ENCODE results near the gene ATP6V1B1.

ATP6V1B1 gene

GRCh38 chr2:70930371-70931329, 5.0 kb upstream of the ATP6V1B1 start:
- no peak for DNase-seq

- no peak for DNase-seq
Observed at GRCh38 chr2:70931376-70932000, 4.2 kb upstream of the ATP6V1B1 start.

GRCh38 chr2:70932631-70933230, 3.0 kb upstream of the ATP6V1B1 start:
- DNase-seq = no peak

DNA sequence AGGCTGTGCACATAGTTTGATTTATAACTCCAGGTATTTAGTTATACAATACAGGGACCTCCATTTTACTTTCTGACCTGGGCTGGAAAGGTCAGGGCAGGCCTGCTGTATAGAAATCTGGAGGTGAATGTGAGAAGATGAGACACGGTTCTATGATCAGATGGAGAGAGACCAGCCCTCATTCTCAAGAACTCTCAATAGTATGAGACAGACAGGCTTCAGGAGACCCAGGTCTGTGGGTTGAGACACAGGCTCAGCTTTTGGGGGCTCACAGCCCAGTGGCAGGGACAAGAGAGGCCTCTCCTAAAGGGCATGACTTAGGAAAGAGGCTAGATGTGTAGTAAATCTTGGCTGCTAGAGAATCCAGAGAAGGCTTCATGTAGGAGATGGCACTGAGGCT, 719 bp upstream of the ATP6V1B1 start:
- no peak for DNase-seq

DNA sequence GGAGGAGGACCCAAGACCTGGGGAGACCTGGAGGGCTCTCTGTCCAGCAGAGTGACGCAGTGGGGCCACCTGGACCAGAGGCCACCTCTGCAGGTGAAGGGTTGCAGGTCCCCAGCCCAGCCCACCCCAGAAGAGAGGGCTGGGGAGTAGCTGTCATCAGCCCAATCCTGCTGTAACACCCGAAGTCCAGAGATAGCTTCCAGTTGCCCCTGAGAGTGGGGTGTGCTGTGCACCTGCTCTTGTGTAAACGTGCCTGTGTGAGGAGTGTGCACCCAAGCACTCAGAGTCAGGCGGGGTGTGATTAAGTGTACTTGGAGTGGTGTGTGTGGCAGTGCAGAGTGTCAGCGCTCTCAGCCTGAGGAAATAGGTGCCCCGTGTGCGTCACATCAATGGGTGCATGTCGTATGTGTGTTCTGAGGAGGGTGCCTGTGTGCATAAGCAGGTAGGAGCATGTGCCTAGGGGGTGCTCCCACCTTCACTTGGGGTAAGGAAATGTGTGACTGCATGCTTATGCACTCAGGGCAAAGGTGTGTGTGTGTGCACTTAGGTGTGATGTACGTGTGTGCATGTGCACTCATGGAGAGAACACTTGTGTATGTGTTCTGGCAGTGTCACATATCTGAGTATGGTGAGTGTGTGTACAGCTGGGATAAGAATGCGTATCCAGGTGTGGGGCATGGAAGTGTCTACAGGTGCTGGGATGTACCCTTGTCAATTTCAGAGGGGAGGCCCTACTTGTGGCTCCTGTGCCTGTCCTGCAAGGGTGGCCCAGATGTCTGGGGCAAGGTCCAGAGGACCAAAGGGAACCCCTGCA, 672 bp downstream of the ATP6V1B1 start:
- no peak for DNase-seq

GRCh38 chr2:70936979-70937811, 1.5 kb downstream of the ATP6V1B1 start:
- no peak for DNase-seq

- no peak for DNase-seq
Observed at GRCh38 chr2:70937866-70938585, 2.3 kb downstream of the ATP6V1B1 start.

GRCh38 chr2:70938586-70938950, 2.9 kb downstream of the ATP6V1B1 start:
- no peak for DNase-seq

DNA sequence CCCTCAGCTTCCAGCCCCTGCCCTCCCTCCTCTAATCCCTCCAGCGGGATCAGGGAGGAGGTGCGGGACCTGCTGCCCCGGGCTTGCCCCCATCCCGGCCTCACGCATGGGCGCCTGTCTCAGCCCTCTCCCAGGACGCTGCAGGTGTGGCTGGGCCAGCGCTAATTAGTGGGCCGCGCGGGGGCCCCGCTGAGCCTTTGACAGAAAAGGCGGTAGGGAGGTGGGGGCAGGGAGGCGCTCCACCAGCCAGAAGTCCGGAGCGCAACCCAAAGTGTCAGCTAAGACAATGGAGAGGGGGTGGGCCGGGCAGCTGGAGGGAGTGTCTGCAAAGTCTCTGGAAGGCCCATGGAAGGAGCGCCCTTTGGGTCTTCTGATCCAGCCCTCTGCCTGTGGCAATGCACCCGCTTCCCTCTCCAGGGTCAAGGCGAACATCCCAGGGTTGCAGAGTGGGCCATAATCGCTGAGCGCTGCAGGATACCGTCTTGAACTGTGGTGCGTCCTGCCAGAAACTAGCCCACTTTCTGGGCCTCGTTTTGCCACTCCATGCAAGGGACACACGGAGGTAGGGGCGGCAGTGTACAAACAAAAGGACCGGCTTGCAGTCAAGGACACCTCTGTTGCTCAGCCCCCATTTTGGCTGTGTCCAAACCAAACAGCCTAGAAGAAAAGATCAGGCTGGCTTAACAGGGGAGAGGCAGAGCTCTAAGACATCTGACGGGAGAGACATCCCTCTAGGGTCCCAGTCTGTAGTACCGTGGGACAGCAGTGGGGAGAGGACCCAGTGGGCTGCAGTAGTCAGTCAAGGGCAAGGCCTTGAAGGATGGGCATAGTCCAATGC, 3.5 kb downstream of the ATP6V1B1 start:
- no peak for DNase-seq

- DNase-seq = no peak
Observed at GRCh38 chr2:70939839-70940580, 4.3 kb downstream of the ATP6V1B1 start.

- DNase-seq = no peak
Observed at GRCh38 chr2:70941186-70941585, 5.5 kb downstream of the ATP6V1B1 start.

GRCh38 chr2:70941701-70942100, 6.0 kb downstream of the ATP6V1B1 start:
- no peak for DNase-seq

- no peak for DNase-seq
Observed at GRCh38 chr2:70942396-70943204, 6.9 kb downstream of the ATP6V1B1 start.

- no peak for DNase-seq
Observed at GRCh38 chr2:70943205-70943871, 7.6 kb downstream of the ATP6V1B1 start.

DNA sequence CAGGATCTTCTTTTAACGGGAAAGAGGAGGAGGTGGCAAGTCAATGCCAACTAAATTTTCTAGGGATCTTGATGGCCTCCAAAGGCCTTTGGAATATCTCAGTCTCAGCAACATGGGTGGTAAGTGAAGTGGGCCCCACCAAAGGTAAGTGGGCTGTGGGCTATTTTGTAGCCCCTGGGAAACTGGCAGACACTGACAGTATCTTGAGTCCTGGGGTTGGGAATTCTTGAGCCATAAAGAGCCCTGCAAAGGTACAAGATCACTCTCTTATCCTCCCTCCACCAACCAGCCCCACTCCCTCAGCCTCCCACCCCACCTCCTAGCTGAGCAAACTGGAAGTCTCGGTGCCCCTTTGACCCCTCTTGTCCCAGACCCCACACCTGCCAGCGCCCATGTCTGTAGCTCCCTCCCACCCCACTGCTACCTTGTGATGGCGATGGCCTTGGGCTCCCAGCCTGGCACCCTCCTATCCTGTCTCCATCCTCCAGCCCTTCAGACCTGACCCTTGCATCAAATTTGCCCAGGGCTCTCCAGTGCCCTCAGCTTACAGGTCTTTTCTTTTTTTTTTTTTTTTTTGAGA, 8.5 kb downstream of the ATP6V1B1 start:
- DNase-seq = no peak

DNA sequence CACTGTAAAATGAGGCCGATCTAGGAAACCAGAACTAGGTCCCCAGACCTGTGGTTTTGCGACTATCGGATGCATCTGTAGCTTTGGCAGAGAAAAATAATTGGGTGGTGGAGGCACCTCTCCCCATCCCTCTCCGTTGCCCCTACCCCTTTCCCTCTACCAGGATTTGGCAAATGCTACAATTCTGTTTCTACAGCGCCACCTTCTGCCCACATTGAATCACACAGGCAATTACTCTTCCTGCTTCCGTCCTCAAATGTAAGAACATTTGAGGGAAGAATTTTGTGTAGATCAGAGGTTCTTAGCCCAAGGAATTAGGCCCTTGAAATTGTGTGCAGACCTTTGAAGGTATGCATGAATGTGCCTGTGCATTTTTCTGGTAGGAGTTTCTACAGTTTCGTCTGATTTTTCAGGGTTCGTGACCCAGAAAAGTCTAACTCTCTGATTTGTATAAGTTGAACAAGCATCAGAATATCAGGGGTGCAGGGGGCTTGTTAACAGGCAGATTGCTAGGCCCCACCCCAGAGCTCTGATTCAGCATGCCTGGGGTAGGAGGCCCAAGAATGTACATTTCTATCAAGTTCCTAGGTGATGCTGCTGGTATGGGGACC, 11.2 kb downstream of the ATP6V1B1 start:
- DNase-seq = peak; percentile 29 to 49

DNA sequence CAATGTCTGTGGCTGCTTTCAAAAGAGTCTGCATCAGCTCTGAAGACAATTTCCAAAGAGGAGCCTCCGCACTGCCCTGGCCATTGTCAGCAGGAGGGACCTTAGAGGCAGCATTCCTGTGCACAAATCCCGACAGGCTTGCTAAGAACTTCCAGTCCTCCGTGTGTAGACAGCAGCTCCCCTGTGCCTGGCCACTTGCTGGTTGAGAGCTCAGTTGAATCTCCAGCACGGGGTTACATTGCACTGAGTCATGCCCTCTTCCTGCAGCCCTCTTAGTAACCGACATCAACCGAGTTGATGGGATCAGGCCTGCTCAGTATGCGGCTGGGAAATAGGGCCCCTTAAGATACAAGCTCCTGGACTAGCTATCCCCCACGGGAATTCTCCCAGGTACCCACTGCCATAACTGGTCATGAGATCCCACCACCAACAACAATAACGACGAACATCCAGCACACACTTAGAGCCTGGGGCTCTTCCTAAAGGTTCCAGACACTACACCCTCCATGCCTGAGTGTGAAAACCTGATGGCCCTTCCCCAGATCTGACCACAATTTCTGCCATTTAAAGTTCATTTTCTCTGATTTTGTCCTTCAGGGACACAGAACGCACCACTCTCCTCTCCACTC, 12.0 kb downstream of the ATP6V1B1 start:
- no peak for DNase-seq
